Prostate gland (tissue), 2 donors: ENCODE data around the gene MAGEA8.

Experiments used
- CTCF ChIP-seq, 4 experiments: fragments of 200-600 bp in 2 of 4; fragments of 450-650 bp in 2 of 4; sonication (generic) in 2 of 4; IDR thresholded peaks; 1 replicate in 3 of 4; 2 replicates in 1 of 4; pipeline ENCODE4 v1.5.1; 2016 to 2019; ENCODE audit warnings: antibody characterized with exemption in 4 of 4, mild to moderate bottlenecking in 2 of 4, moderate library complexity in 2 of 4
- POLR2AphosphoS5 ChIP-seq: sonication (generic); formaldehyde crosslinking; IDR thresholded peaks from one replicate; pipeline ENCODE4 v1.6.1; 2017; ENCODE audit warnings: antibody characterized with exemption

GRCh38 chrX:149837639-149838038 lies 43.3 kb upstream of the MAGEA8 start:
- TF ChIP-seq CTCF (IDR thresholded peaks at IDR 0.05) (no peak), POLR2AphosphoS5 (no peak)
